ENCODE measurements around the gene DICER1. TPM values are rescaled to one million over a fixed set of nuclear protein-coding genes. Genes with fewer than 3 reads are reported as not detected.

Gene DICER1
- total and polyA plus RNA-seq, 2 donors (not counting 3 experiments of a cell fraction or from before 2014, with no cell fraction given) = 8.3 to 43.6 TPM

- H3K9me1 ChIP-seq (replicated peaks; ENCODE audit: control insufficient read depth, extremely low read depth, insufficient read depth, low read length) = no peaks in the 10 kb centered on the region
- TF ChIP-seq CTCF (IDR thresholded peaks at IDR 0.05; ENCODE audit: extremely low read depth in 1 of 2, insufficient read depth in 1 of 2, low read depth in 1 of 2, low read length in 2 of 2) (no peak), MAX (IDR thresholded peaks at IDR 0.05; ENCODE audit: insufficient read depth, insufficient read length) (no peak), POLR2A (IDR thresholded peaks at IDR 0.05; ENCODE audit: low read depth, low read length) (no peak), EZH2 (IDR thresholded peaks at IDR 0.05; ENCODE audit: borderline replicate concordance, low read depth, low read length, severe bottlenecking) (no peak), MYC (IDR thresholded peaks at IDR 0.05; ENCODE audit: low read depth, low read length) (no peak), POLR2AphosphoS5 (IDR thresholded peaks at IDR 0.05; ENCODE audit: insufficient read depth, low read depth, low read length) (no peak), FOS (IDR thresholded peaks at IDR 0.05; ENCODE audit: borderline replicate concordance, insufficient read depth, low read length) (no peak), GATA2 (IDR thresholded peaks at IDR 0.05; ENCODE audit: insufficient read depth, insufficient read length, low read depth, low read length) (no peak), JUN (IDR thresholded peaks at IDR 0.05; ENCODE audit: borderline replicate concordance, insufficient read depth, insufficient read length, low read depth) (no peak)
- POLR2A ChIA-PET = no interaction called here
- H4K20me1 ChIP-seq (replicated peaks; ENCODE audit: control insufficient read depth, extremely low read depth, insufficient read depth, low read length) = no peaks in the 10 kb centered on the region
- DNase-seq (ENCODE audit: low read depth, low spot score) (no peak), FAIRE-seq (no peak)
- H3K79me2 ChIP-seq (ENCODE audit: control insufficient read depth, insufficient read depth, low read length) = no peaks in the 10 kb centered on the region
- H3K4me2 ChIP-seq (ENCODE audit: insufficient read depth, low read length) = no peak overlapping the region
- H2AFZ ChIP-seq (ENCODE audit: low read depth, low read length) = no peak overlapping the region
- H3K9ac ChIP-seq (replicated peaks; ENCODE audit: extremely low read depth, insufficient read depth, low read length) = no peak overlapping the region
- H3K36me3 ChIP-seq (ENCODE audit: control insufficient read depth in 2 of 2, extremely low read depth in 1 of 2, insufficient read depth in 2 of 2, low read length in 2 of 2) = no peaks in the 10 kb centered on the region
- intact Hi-C loops (cut with micrococcal nuclease) (no loop called here), dilution Hi-C loops (cut with MboI; ENCODE audit: extremely low pct_ligation_motif_present, low sequenced_read_pairs) (no loop called here)
- H3K4me1 ChIP-seq (ENCODE audit: control insufficient read depth, extremely low read depth, insufficient read depth, low read length) = no peaks in the 10 kb centered on the region
- no peaks in the 10 kb centered on the region for H3K27me3 ChIP-seq (ENCODE audit: control insufficient read depth in 2 of 2, insufficient read depth in 2 of 2, low read length in 2 of 2)
- H3K4me3 ChIP-seq (replicated peaks in 1 of 3; ENCODE audit: insufficient read depth in 1 of 3, low read depth in 1 of 3, low read length in 3 of 3) = no peak overlapping the region
- no peaks in the 10 kb centered on the region for H3K9me3 ChIP-seq (replicated peaks; ENCODE audit: control insufficient read depth, insufficient read depth, low read length)
- no peak overlapping the region for H3K27ac ChIP-seq (ENCODE audit: insufficient read depth, low read depth, low read length)
- CTCF ChIA-PET = no interaction called here
- BruUV-seq (replicated peaks) = no TSS peak
Measured at GRCh38 chr14:95046711-95047681, 110.3 kb downstream of the DICER1 start.
